CD1c-positive myeloid dendritic cell (primary cell): Measurements from ENCODE around the gene MBD5.

ENCODE experiments used
- DNase-seq: peaks from one replicate; pipeline ENCODE4 v3.0.0-alpha.2; 2016; ENCODE audit errors: extremely low spot score

Gene MBD5

GRCh38 chr2:148221166-148221565 lies 200.3 kb downstream of the MBD5 start:
- no peak for DNase-seq

GRCh38 chr2:148221926-148222325 lies 201.0 kb downstream of the MBD5 start:
- no peak for DNase-seq

- no peak for DNase-seq
Observed at GRCh38 chr2:148231858-148232257, 211.0 kb downstream of the MBD5 start.

GRCh38 chr2:148234143-148234542 lies 213.3 kb downstream of the MBD5 start:
- no peak for DNase-seq

GRCh38 chr2:148237911-148238310 lies 217.0 kb downstream of the MBD5 start:
- DNase-seq = no peak

GRCh38 chr2:148238561-148238960 lies 217.7 kb downstream of the MBD5 start:
- no peak for DNase-seq

GRCh38 chr2:148240838-148241237 lies 219.9 kb downstream of the MBD5 start:
- DNase-seq = no peak

- no peak for DNase-seq
Observed at GRCh38 chr2:148244593-148245292, 223.9 kb downstream of the MBD5 start.

GRCh38 chr2:148251993-148252392 lies 231.1 kb downstream of the MBD5 start:
- DNase-seq = no peak

- no peak for DNase-seq
Observed at GRCh38 chr2:148252646-148253045, 231.8 kb downstream of the MBD5 start.

- DNase-seq = no peak
Observed at GRCh38 chr2:148253685-148254084, 232.8 kb downstream of the MBD5 start.

GRCh38 chr2:148255929-148256328 lies 235.0 kb downstream of the MBD5 start:
- no peak for DNase-seq

GRCh38 chr2:148257276-148257675 lies 236.4 kb downstream of the MBD5 start:
- DNase-seq = no peak

GRCh38 chr2:148258124-148258523 lies 237.2 kb downstream of the MBD5 start:
- DNase-seq = no peak

- no peak for DNase-seq
Observed at GRCh38 chr2:148259674-148260073, 238.8 kb downstream of the MBD5 start.

- no peak for DNase-seq
Observed at GRCh38 chr2:148263890-148264289, 243.0 kb downstream of the MBD5 start.

GRCh38 chr2:148273158-148273691 lies 252.3 kb downstream of the MBD5 start:
- no peak for DNase-seq

- DNase-seq = no peak
Observed at GRCh38 chr2:148279216-148279615, 258.3 kb downstream of the MBD5 start.

- no peak for DNase-seq
Observed at GRCh38 chr2:148282201-148282600, 261.3 kb downstream of the MBD5 start.

- no peak for DNase-seq
Observed at GRCh38 chr2:148292431-148292830, 271.5 kb downstream of the MBD5 start.

GRCh38 chr2:148298196-148298595 lies 277.3 kb downstream of the MBD5 start:
- no peak for DNase-seq

GRCh38 chr2:148299616-148300015 lies 278.7 kb downstream of the MBD5 start:
- DNase-seq = no peak

- no peak for DNase-seq
Observed at GRCh38 chr2:148300544-148300943, 279.7 kb downstream of the MBD5 start.

- DNase-seq = no peak
Observed at GRCh38 chr2:148301362-148301761, 280.5 kb downstream of the MBD5 start.
